Measurements from ENCODE around the gene TEX22.

DNA sequence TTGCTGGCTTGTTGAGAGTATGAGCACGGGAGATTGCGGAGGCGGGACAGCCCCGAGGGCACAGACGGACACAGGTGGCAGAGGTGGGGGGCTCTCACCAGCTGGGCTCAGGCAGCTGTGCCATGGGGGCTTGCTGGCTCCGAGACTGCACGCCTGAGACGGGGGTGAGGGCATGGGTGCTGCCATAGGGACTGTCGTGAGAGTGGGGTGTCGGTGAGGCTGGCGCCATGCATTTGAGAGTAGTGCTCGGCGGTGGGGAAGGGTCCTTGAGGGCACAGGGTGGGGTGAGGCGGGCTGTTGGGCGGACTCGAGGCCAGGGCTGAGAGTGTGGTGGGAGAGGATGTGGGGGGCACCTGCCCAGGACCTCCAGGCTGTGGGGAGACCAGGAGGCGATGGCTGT lies 40.7 kb upstream of the TEX22 start:
- TF ChIP-seq, protein P1, sequence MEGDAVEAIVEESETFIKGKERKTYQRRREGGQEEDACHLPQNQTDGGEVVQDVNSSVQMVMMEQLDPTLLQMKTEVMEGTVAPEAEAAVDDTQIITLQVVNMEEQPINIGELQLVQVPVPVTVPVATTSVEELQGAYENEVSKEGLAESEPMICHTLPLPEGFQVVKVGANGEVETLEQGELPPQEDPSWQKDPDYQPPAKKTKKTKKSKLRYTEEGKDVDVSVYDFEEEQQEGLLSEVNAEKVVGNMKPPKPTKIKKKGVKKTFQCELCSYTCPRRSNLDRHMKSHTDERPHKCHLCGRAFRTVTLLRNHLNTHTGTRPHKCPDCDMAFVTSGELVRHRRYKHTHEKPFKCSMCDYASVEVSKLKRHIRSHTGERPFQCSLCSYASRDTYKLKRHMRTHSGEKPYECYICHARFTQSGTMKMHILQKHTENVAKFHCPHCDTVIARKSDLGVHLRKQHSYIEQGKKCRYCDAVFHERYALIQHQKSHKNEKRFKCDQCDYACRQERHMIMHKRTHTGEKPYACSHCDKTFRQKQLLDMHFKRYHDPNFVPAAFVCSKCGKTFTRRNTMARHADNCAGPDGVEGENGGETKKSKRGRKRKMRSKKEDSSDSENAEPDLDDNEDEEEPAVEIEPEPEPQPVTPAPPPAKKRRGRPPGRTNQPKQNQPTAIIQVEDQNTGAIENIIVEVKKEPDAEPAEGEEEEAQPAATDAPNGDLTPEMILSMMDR (IDR thresholded peaks at IDR 0.05; ENCODE audit: low read length) = no peak
- no peak for TF ChIP-seq EZH2 (IDR thresholded peaks at IDR 0.05; ENCODE audit: borderline replicate concordance, low read length)
